Fibroblast of lung (primary cell): Measurements from ENCODE around the gene ZNF565. TPM values are rescaled to one million over a fixed set of nuclear protein-coding genes. Genes with fewer than 3 reads are reported as not detected.

Experiments used
- DNase-seq, 2 donors: peaks; one replicate each; pipeline versions ENCODE4 v3.0.0 to v3.0.0-alpha.2; 2010; ENCODE audit warnings: low read depth in 2 of 2
- H2AFZ ChIP-seq: 2 replicates; pipeline ENCODE4 v1.5.1; 2012; ENCODE audit warnings: low read length, control low read depth, inconsistent platforms
- H3K27ac ChIP-seq: 2 replicates; pipeline ENCODE4 v1.5.1; 2011; ENCODE audit warnings: low read length, control low read depth; ENCODE audit not compliant: insufficient read depth
- H3K27me3 ChIP-seq: 2 replicates; pipeline ENCODE4 v1.5.1; 2011; ENCODE audit warnings: mild to moderate bottlenecking, low read length; ENCODE audit not compliant: control insufficient read depth, insufficient read depth
- H3K36me3 ChIP-seq: 2 replicates; pipeline ENCODE4 v1.5.1; 2011; ENCODE audit warnings: low read length; ENCODE audit not compliant: control insufficient read depth, insufficient read depth
- H3K4me1 ChIP-seq: 2 replicates; pipeline ENCODE4 v1.5.1; 2011; ENCODE audit warnings: low read length; ENCODE audit not compliant: control insufficient read depth, insufficient read depth; ENCODE audit errors: extremely low read depth
- H3K4me2 ChIP-seq: 2 replicates; pipeline ENCODE4 v1.5.1; 2011; ENCODE audit warnings: low read length, control low read depth; ENCODE audit not compliant: insufficient read depth; ENCODE audit errors: extremely low read depth
- H3K4me3 ChIP-seq, 4 experiments: fragments of 200-600 bp in 1 of 4; sonication (generic) in 1 of 4; replicated peaks in 1 of 4; 2 replicates each; pipeline ENCODE4 v1.5.1; 2011 to 2016; ENCODE audit warnings: low read length in 4 of 4, low read depth in 3 of 4, mild to moderate bottlenecking in 3 of 4, control low read depth in 2 of 4, inconsistent platforms in 1 of 4, mixed read lengths in 1 of 4; ENCODE audit not compliant: insufficient read depth in 1 of 4; ENCODE audit errors: control extremely low read depth in 1 of 4
- H3K79me2 ChIP-seq: 2 replicates; pipeline ENCODE4 v1.5.1; 2012; ENCODE audit warnings: mild to moderate bottlenecking, low read length, inconsistent platforms; ENCODE audit not compliant: control insufficient read depth, insufficient read depth
- H3K9ac ChIP-seq: 2 replicates; pipeline ENCODE4 v1.5.1; 2011; ENCODE audit warnings: mild to moderate bottlenecking, low read length, control low read depth; ENCODE audit not compliant: insufficient read depth
- H3K9me3 ChIP-seq: 2 replicates; pipeline ENCODE4 v1.5.1; 2012; ENCODE audit warnings: low read depth, low read length; ENCODE audit not compliant: control insufficient read depth, insufficient read depth
- H4K20me1 ChIP-seq: 2 replicates; pipeline ENCODE4 v1.5.1; 2011; ENCODE audit warnings: low read length; ENCODE audit not compliant: control insufficient read depth, insufficient read depth; ENCODE audit errors: extremely low read depth
- CTCF ChIP-seq, 2 donors: IDR thresholded peaks in 1 of 2; conservative IDR thresholded peaks in 1 of 2; 1 replicate in 1 of 2; 2 replicates in 1 of 2; pipeline ENCODE4 v1.5.1; 2011 to 2012; ENCODE audit warnings: low read length in 2 of 2, control low read depth in 1 of 2, inconsistent platforms in 1 of 2, low read depth in 1 of 2, mild to moderate bottlenecking in 1 of 2
- EZH2 ChIP-seq: IDR thresholded peaks from 2 replicates; pipeline ENCODE4 v1.5.1; 2012; ENCODE audit warnings: low read length, control low read depth, mild to moderate bottlenecking; ENCODE audit errors: missing control alignments
- polyA plus RNA-seq, 2 donors: library from polyadenylated mRNA; depleted of rRNA in 1 of 2; stranded (reverse) in 1 of 2; unstranded in 1 of 2; fragments of >200 nt; gene quantifications; 2 replicates each; pipeline ENCODE4 v1.2.1, GENCODE V29; 2011 to 2012; ENCODE audit warnings: missing spikeins in 1 of 2
- total RNA-seq: library from RNA; depleted of rRNA; stranded (reverse); fragments of >200 nt; gene quantifications from 2 replicates; pipeline ENCODE4 v1.2.1, GENCODE V29; 2014

ZNF565 gene
- total and polyA plus RNA-seq, 2 donors (not counting 1 experiment from before 2014, with no cell fraction given) = 4.3 to 6.3 TPM

- no peak overlapping the region for H2AFZ ChIP-seq
- no peak for DNase-seq
- H3K79me2 ChIP-seq = no peaks in the 10 kb centered on the region
- no peaks in the 10 kb centered on the region for H3K27me3 ChIP-seq
- H3K4me3 ChIP-seq = no peak overlapping the region
- H3K9me3 ChIP-seq = no peaks in the 10 kb centered on the region
- no peaks in the 10 kb centered on the region for H3K4me1 ChIP-seq
- no peaks in the 10 kb centered on the region for H4K20me1 ChIP-seq
- H3K9ac ChIP-seq = no peak overlapping the region
- no peaks in the 10 kb centered on the region for H3K36me3 ChIP-seq
- TF ChIP-seq EZH2 (no peak), CTCF (conservative IDR thresholded peaks at IDR 0.05 in 1 of 2, IDR thresholded peaks at IDR 0.05 in 1 of 2; ENCODE audit: low read depth in 1 of 2, low read length in 2 of 2) (no peak)
- H3K27ac ChIP-seq = no peak overlapping the region
- H3K4me2 ChIP-seq = no peak overlapping the region
Observed at GRCh38 chr19:36160821-36161596, 53.5 kb downstream of the ZNF565 start.

DNA sequence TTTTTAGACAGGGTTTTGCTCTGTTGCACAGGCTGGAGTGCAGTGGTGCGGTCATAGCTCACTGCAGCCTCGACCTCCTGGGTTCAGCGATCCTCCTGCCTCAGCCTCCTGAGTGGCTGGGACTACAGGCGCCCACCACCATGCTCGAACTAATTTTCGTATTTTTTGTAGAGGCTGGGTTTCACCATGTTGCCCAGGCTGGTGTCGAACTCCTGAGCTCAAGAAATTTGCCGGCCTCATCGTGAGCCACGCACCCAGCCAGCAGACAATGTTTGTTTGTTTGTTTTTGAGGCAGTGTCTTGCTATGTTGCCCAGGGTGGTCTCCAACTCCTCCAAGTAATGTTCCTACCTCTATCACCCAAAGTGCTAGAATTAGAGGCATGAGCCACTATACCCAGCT is 61.3 kb downstream of the ZNF565 start:
- no peaks in the 10 kb centered on the region for H3K27me3 ChIP-seq
- no peaks in the 10 kb centered on the region for H3K9me3 ChIP-seq
- no peaks in the 10 kb centered on the region for H4K20me1 ChIP-seq
- peaks cover 9% of the 10 kb centered on the region for H3K36me3 ChIP-seq
- DNase-seq = no peak
- peak overlapping the region in 2 of 4 experiments; percentile 57 to 76 for H3K4me3 ChIP-seq
- H3K4me1 ChIP-seq = peaks cover 6% of the 10 kb centered on the region
- H3K9ac ChIP-seq = no peak overlapping the region
- no peak for TF ChIP-seq CTCF (conservative IDR thresholded peaks at IDR 0.05 in 1 of 2, IDR thresholded peaks at IDR 0.05 in 1 of 2; ENCODE audit: low read depth in 1 of 2, low read length in 2 of 2)
- TF ChIP-seq EZH2 = no peak
- no peak overlapping the region for H3K4me2 ChIP-seq
- H3K27ac ChIP-seq = no peak overlapping the region
- no peak overlapping the region for H2AFZ ChIP-seq
- no peaks in the 10 kb centered on the region for H3K79me2 ChIP-seq

DNA sequence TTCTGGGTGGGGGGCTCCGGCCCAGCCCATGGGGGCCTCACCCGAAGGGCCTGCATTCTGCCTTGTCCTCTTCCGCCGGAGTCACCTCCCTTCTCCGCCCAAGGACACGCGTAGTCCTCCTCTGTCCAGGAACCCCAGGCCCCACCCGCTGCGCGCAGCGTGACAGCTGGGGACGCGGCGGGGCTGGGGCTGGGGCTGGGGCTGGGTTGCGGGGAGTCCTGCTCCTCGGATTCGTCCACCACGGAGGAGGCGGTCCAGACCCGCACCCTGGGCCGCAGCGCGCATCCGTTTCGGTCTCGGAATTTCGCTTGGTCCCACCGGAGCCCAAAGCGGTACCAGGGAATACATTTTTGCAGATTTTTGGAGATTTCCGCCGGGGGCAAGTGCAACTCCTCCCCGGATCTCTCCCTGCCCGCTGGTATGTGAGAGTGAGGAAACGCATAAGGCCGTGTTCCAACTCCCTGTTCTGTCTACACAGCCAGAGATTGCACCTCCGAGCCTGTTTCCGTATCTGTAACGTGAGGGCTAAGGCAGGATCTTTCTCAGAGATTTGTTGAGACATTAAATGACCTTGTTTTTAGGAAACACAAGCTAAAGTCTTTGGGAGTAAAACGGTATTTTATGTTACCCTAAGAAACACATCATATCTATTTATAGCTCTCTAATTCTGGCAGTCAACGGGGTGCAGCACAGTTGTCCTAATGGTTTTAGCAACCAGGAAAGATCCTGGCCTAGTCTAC is 61.9 kb downstream of the ZNF565 start, which contains the start of gene COX7A1:
Gene COX7A1 (minus strand): TSS at position 96 of the 740 bp plus-strand sequence. CDS start 40 bp downstream, at position 56.
- peak within 1 kb of the TSS; percentile 75 for H3K4me2 ChIP-seq
- H4K20me1 ChIP-seq = no peaks in the 10 kb centered on the region
- H3K4me1 ChIP-seq = peaks cover 6% of the 10 kb centered on the region
- DNase-seq = peak in 1 of 2 donors; percentile 42
- H3K36me3 ChIP-seq = peaks cover 13% of the 10 kb centered on the region
- H3K79me2 ChIP-seq = no peaks in the 10 kb centered on the region
- H3K27ac ChIP-seq = peak within 1 kb of the TSS; percentile 61
- H3K9ac ChIP-seq = peak within 1 kb of the TSS; percentile 53
- no peaks in the 10 kb centered on the region for H3K27me3 ChIP-seq
- H2AFZ ChIP-seq = peak within 1 kb of the TSS; percentile 26
- no peaks in the 10 kb centered on the region for H3K9me3 ChIP-seq
- TF ChIP-seq CTCF (conservative IDR thresholded peaks at IDR 0.05 in 1 of 2, IDR thresholded peaks at IDR 0.05 in 1 of 2; ENCODE audit: low read depth in 1 of 2, low read length in 2 of 2) = no peak
- TF ChIP-seq EZH2 = no peak
- peak within 1 kb of the TSS; percentile 5 to 76 (median 48) for H3K4me3 ChIP-seq
